Activated CD8-positive, alpha-beta T cell treated with anti-CD3 and anti-CD28 coated beads for 36 hours (primary cell): ENCODE results near the gene VAMP5. TPM values are rescaled to one million over a fixed set of nuclear protein-coding genes. Genes with fewer than 3 reads are reported as not detected.

Experiments used
- ATAC-seq: fragments of 200-7000 bp; cut with Tn5 transposase; one replicate; pipeline ENCODE4 v1.10.0; 2021; ENCODE audit warnings: mild to moderate bottlenecking, moderate library complexity
- CTCF ChIA-PET: fragments of 350-600 bp; sonication (Branson Sonifier 250); formaldehyde crosslinking; loops from one replicate; lab custom pipeline; 2021; ENCODE audit warnings: antibody characterized with exemption; lab: Charles Lee
- POLR2A ChIA-PET: fragments of 350-600 bp; sonication (Branson Sonifier 250); formaldehyde crosslinking; loops from one replicate; lab custom pipeline; 2021; ENCODE audit warnings: antibody characterized with exemption; lab: Charles Lee
- DNase-seq: peaks from one replicate; pipeline ENCODE4 v3.0.0-alpha.2; 2020
- H3K27ac Mint-ChIP-seq: one replicate; pipeline ENCODE4 v1.8.0; 2021; ENCODE audit warnings: mild to moderate bottlenecking, mixed read lengths
- H3K27me3 Mint-ChIP-seq: one replicate; pipeline ENCODE4 v1.8.0; 2021; ENCODE audit warnings: mixed read lengths
- H3K36me3 Mint-ChIP-seq: one replicate; pipeline ENCODE4 v1.8.0; 2021; ENCODE audit warnings: low read depth, mixed read lengths
- H3K4me1 Mint-ChIP-seq: one replicate; pipeline ENCODE4 v1.8.0; 2021; ENCODE audit warnings: low read depth, mixed read lengths
- H3K4me3 Mint-ChIP-seq: one replicate; pipeline ENCODE4 v1.8.0; 2021; ENCODE audit warnings: mild to moderate bottlenecking, moderate library complexity, mixed read lengths
- H3K9me3 Mint-ChIP-seq: one replicate; pipeline ENCODE4 v1.8.0; 2021; ENCODE audit warnings: mixed read lengths
- CTCF ChIP-seq: fragments of 200-600 bp; IDR thresholded peaks from one replicate; pipeline ENCODE4 v1.8.0; 2022; ENCODE audit warnings: antibody characterized with exemption, mild to moderate bottlenecking
- intact Hi-C: fragments of 100-400 bp; cut with micrococcal nuclease; formaldehyde crosslinking; loops from one replicate; pipeline ENCODE4 v1.10.0; 2022
- total RNA-seq, 2 experiments: library from RNA; stranded (reverse); gene quantifications; one replicate each; pipeline ENCODE4 v1.2.3, GENCODE V29; 2021

Gene VAMP5
- 10 to 100 TPM; 28.0 to 29.4 TPM for total RNA-seq

GRCh38 chr2:85584354-85584856 lies at the start of gene VAMP5:
TSS of gene VAMP5 (plus strand) at chr2:85584431. CDS start at chr2:85584491, 60 bp downstream.
- peaks cover 46% of the 10 kb centered on the region for H3K4me1 Mint-ChIP-seq

GRCh38 chr2:85534881-85535280 lies 49.4 kb upstream of the VAMP5 start:
- TF ChIP-seq CTCF: no peak
- Mint-ChIP-seq H3K4me3 (no peak overlapping the region), H3K27ac (no peak overlapping the region), H3K36me3 (peaks cover 16% of the 10 kb centered on the region), H3K4me1 (peaks cover 11% of the 10 kb centered on the region), H3K27me3 (no peaks in the 10 kb centered on the region), H3K9me3 (no peaks in the 10 kb centered on the region)
- CTCF ChIA-PET: interaction anchor here (0.9 to 1.3 kb wide), 3 partner anchors 10 to 113 kb away, joined by 3 to 6 read pairs (median 6); no protein-coding TSS in a partner anchor
- ATAC-seq: no peak
- POLR2A ChIA-PET: interaction anchor here (1.2 kb wide), 2 partner anchors 105 to 127 kb away, joined by 3 read pairs; no protein-coding TSS in a partner anchor
- no peak for DNase-seq
- intact Hi-C loops: no loop called here

More at GRCh38 chr2:85584354-85584856, at the start of gene VAMP5:
- peak within 1 kb of the TSS; percentile 91 for H3K27ac Mint-ChIP-seq
- ATAC-seq (peak; percentile 48), DNase-seq (no peak)
- ChIA-PET CTCF (interaction anchor here (0.7 to 1.6 kb wide), 4 partner anchors 11 to 53 kb away, joined by 3 to 5 read pairs (median 4); partner anchors contain the start of genes RNF181 and TMEM150A), POLR2A (interaction anchor here (1.2 to 3.3 kb wide), 5 partner anchors 8 to 45 kb away, joined by 3 to 21 read pairs (median 13); partner anchors contain the start of genes MAT2A, RNF181 and TMEM150A)
- peak within 1 kb of the TSS; percentile 81 for H3K4me3 Mint-ChIP-seq
- intact Hi-C loops: no loop called here
- H3K36me3 Mint-ChIP-seq: peaks cover 20% of the 10 kb centered on the region
- TF ChIP-seq CTCF: no peak
- no peaks in the 10 kb centered on the region for H3K27me3 Mint-ChIP-seq
- no peaks in the 10 kb centered on the region for H3K9me3 Mint-ChIP-seq

- Mint-ChIP-seq H3K27ac (no peak overlapping the region), H3K4me1 (peaks cover 21% of the 10 kb centered on the region), H3K4me3 (no peak overlapping the region), H3K27me3 (no peaks in the 10 kb centered on the region), H3K36me3 (peaks cover 31% of the 10 kb centered on the region), H3K9me3 (no peaks in the 10 kb centered on the region)
- ChIA-PET CTCF (interaction anchor here (1.5 to 6.3 kb wide), 4 partner anchors 14 to 116 kb away, joined by 5 to 46 read pairs (median 7); partner anchors contain the start of gene SH2D6), POLR2A (interaction anchor here (1.1 to 17.6 kb wide), 7 partner anchors 13 to 209 kb away, joined by 3 to 467 read pairs (median 9); partner anchors contain the start of genes CAPG, GGCX, SH2D6 and TGOLN2)
- intact Hi-C loops: no loop called here
- no peak for ATAC-seq
- no peak for DNase-seq
- TF ChIP-seq CTCF: no peak
These were observed 47.8 kb upstream of the VAMP5 start for GRCh38 chr2:85536479-85536878.

- no peak for TF ChIP-seq CTCF
- Mint-ChIP-seq H3K4me1 (peaks cover 35% of the 10 kb centered on the region), H3K36me3 (peaks cover 45% of the 10 kb centered on the region), H3K9me3 (no peaks in the 10 kb centered on the region), H3K4me3 (peak overlapping the region; percentile 99), H3K27me3 (no peaks in the 10 kb centered on the region), H3K27ac (peak overlapping the region; percentile 99)
- ChIA-PET POLR2A (interaction anchor here (0.6 to 17.6 kb wide), 27 partner anchors 8 to 358 kb away, joined by 3 to 467 read pairs (median 5); partner anchors contain the start of genes C2orf68, CAPG, ELMOD3 and GGCX), CTCF (interaction anchor here (1.3 to 6.3 kb wide), 8 partner anchors 13 to 211 kb away, joined by 3 to 58 read pairs (median 5); partner anchors contain the start of gene SH2D6)
- ATAC-seq (no peak), DNase-seq (peak; percentile 51)
- intact Hi-C loops: no loop called here
These were observed 46.4 kb upstream of the VAMP5 start for GRCh38 chr2:85537600-85538506.
